HEK293T (cell line): ENCODE measurements around the gene STAB2.
"Not testable (repeated sequence)": the region's sequence is repeated elsewhere in the genome, so short reads cannot be mapped to it uniquely, and the experiment has no call there.

ENCODE experiments used
- CTCF ChIA-PET: fragments of 350-600 bp; formaldehyde crosslinking; extraction: SDS; loops from one replicate; lab custom pipeline; 2021; ENCODE audit warnings: antibody characterized with exemption, inconsistent platforms; lab: Yijun Ruan, JAX
- POLR2A ChIA-PET: fragments of 350-600 bp; formaldehyde crosslinking; extraction: SDS; loops from one replicate; lab custom pipeline; 2020; ENCODE audit warnings: antibody characterized with exemption, inconsistent platforms; lab: Yijun Ruan, JAX
- DNase-seq: peaks from one replicate; pipeline ENCODE4 v3.0.0; 2012; ENCODE audit warnings: mixed read lengths; ENCODE audit errors: extremely low spot score
- ARNT ChIP-seq: fragments of 450-650 bp; IDR thresholded peaks from 2 replicates; pipeline ENCODE4 v1.6.1; 2017; ENCODE audit warnings: mild to moderate bottlenecking
- BHLHE40 ChIP-seq: fragments of 450-650 bp; IDR thresholded peaks from 2 replicates; pipeline ENCODE4 v1.6.1; 2016; ENCODE audit warnings: mild to moderate bottlenecking, moderate library complexity, borderline replicate concordance
- CTBP1 ChIP-seq: fragments of 450-650 bp; IDR thresholded peaks from 2 replicates; pipeline ENCODE4 v1.6.1; 2016; ENCODE audit warnings: borderline replicate concordance
- ELF4 ChIP-seq: fragments of 450-650 bp; IDR thresholded peaks from 2 replicates; pipeline ENCODE4 v1.6.1; 2017; ENCODE audit warnings: antibody characterized with exemption
- FOXA1 ChIP-seq: fragments of 450-650 bp; IDR thresholded peaks from 2 replicates; pipeline ENCODE4 v1.6.1; 2016; ENCODE audit warnings: mild to moderate bottlenecking
- FOXK2 ChIP-seq: fragments of 450-650 bp; IDR thresholded peaks from 2 replicates; pipeline ENCODE4 v1.6.1; 2016; ENCODE audit warnings: mild to moderate bottlenecking
- FOXM1 ChIP-seq: fragments of 450-650 bp; IDR thresholded peaks from 2 replicates; pipeline ENCODE4 v1.6.1; 2017; ENCODE audit warnings: mild to moderate bottlenecking, borderline replicate concordance
- HDGF ChIP-seq: fragments of 450-650 bp; IDR thresholded peaks from 2 replicates; pipeline ENCODE4 v1.6.1; 2017; ENCODE audit warnings: antibody characterized with exemption, borderline replicate concordance
- L3MBTL2 ChIP-seq: fragments of 450-650 bp; conservative IDR thresholded peaks from 2 replicates; pipeline ENCODE4 v1.6.1; 2016; ENCODE audit warnings: mild to moderate bottlenecking
- LEF1 ChIP-seq: fragments of 450-650 bp; IDR thresholded peaks from 2 replicates; pipeline ENCODE4 v1.6.1; 2017; ENCODE audit warnings: mild to moderate bottlenecking, borderline replicate concordance
- NFRKB ChIP-seq: fragments of 450-650 bp; IDR thresholded peaks from 2 replicates; pipeline ENCODE4 v1.6.1; 2016; ENCODE audit warnings: mild to moderate bottlenecking, moderate library complexity
- PKNOX1 ChIP-seq: fragments of 450-650 bp; IDR thresholded peaks from 2 replicates; pipeline ENCODE4 v1.6.1; 2016
- SP1 ChIP-seq: fragments of 450-650 bp; IDR thresholded peaks from 2 replicates; pipeline ENCODE4 v1.6.1; 2017
- SUZ12 ChIP-seq: fragments of 450-650 bp; IDR thresholded peaks from 2 replicates; pipeline ENCODE4 v1.6.1; 2016; ENCODE audit warnings: mild to moderate bottlenecking
- TARDBP ChIP-seq: fragments of 450-650 bp; IDR thresholded peaks from 2 replicates; pipeline ENCODE4 v1.6.1; 2016
- ZNF384 ChIP-seq: fragments of 450-650 bp; IDR thresholded peaks from 2 replicates; pipeline ENCODE4 v1.6.1; 2016

Gene STAB2

GRCh38 chr12:103639983-103640382 lies 52.9 kb downstream of the STAB2 start:
- ChIA-PET CTCF (no interaction called here), POLR2A (no interaction called here)
- TF ChIP-seq ELF4 (no peak), SP1 (no peak)
- DNase-seq: no peak

- no peak for DNase-seq
- ChIA-PET POLR2A (no interaction called here), CTCF (interaction anchor here (0.6 to 3.4 kb wide), 2 partner anchors 8 to 39 kb away, joined by 3 to 21 read pairs; no protein-coding TSS in a partner anchor)
- no peak for TF ChIP-seq SP1
These were observed 53.3 kb downstream of the STAB2 start for GRCh38 chr12:103640410-103640809.

- no peak for DNase-seq
- TF ChIP-seq FOXK2 (no peak), NFRKB (no peak), PKNOX1 (no peak), L3MBTL2 (no peak), TARDBP (no peak), LEF1 (no peak), HDGF (no peak), ELF4 (no peak), FOXA1 (no peak), ARNT (no peak), CTBP1 (no peak), SP1 (no peak), BHLHE40 (no peak), FOXM1 (no peak), ZNF384 (no peak), SUZ12 (no peak)
- ChIA-PET POLR2A (no interaction called here), CTCF (interaction anchor here (0.6 to 3.4 kb wide), 2 partner anchors 8 to 39 kb away, joined by 3 to 21 read pairs; no protein-coding TSS in a partner anchor)
These were observed 53.8 kb downstream of the STAB2 start for GRCh38 chr12:103640831-103641230.

- ChIA-PET CTCF (interaction anchor here (3.4 kb wide), 1 partner anchor 10 kb away, joined by 21 read pairs; no protein-coding TSS in a partner anchor), POLR2A (no interaction called here)
- DNase-seq: no peak
- TF ChIP-seq CTBP1 (no peak), NFRKB (no peak), FOXA1 (no peak)
These were observed 55.3 kb downstream of the STAB2 start for GRCh38 chr12:103642240-103642864.

- CTCF ChIA-PET: no interaction called here
- POLR2A ChIA-PET: no interaction called here
- TF ChIP-seq TARDBP (no peak), FOXK2 (no peak), ELF4 (no peak), SP1 (no peak), FOXM1 (no peak), SUZ12 (no peak), PKNOX1 (no peak), ARNT (no peak), LEF1 (no peak), HDGF (no peak), FOXA1 (no peak), NFRKB (no peak), L3MBTL2 (no peak)
- DNase-seq: no peak
These were observed 58.1 kb downstream of the STAB2 start for GRCh38 chr12:103645202-103645601.

GRCh38 chr12:103647267-103647666 lies 60.2 kb downstream of the STAB2 start:
- POLR2A ChIA-PET: no interaction called here
- DNase-seq: no peak
- TF ChIP-seq SUZ12 (no peak), SP1 (no peak), ARNT (no peak), TARDBP (no peak), FOXA1 (no peak), LEF1 (no peak), ELF4 (no peak), ZNF384 (no peak), FOXK2 (no peak), PKNOX1 (no peak), FOXM1 (no peak), HDGF (no peak), L3MBTL2 (no peak), BHLHE40 (no peak), CTBP1 (no peak), NFRKB (no peak)
- CTCF ChIA-PET: no interaction called here

- TF ChIP-seq SUZ12: no peak
- no peak for TF ChIP-seq FOXK2
- TF ChIP-seq NFRKB: no peak
- no peak for TF ChIP-seq ELF4
- no peak for TF ChIP-seq FOXM1
- no peak for TF ChIP-seq CTBP1
- no peak for TF ChIP-seq FOXA1
- no peak for TF ChIP-seq BHLHE40
- TF ChIP-seq HDGF: no peak
- TF ChIP-seq TARDBP: no peak
- TF ChIP-seq ZNF384: no peak
- no peak for DNase-seq
- ChIA-PET POLR2A (no interaction called here), CTCF (no interaction called here)
These were observed 65.7 kb downstream of the STAB2 start for GRCh38 chr12:103652808-103653207.

- DNase-seq, POLR2A ChIA-PET, CTCF ChIA-PET: not testable (repeated sequence)
These were observed 66.6 kb downstream of the STAB2 start for GRCh38 chr12:103653568-103654173.
